BLaER1 treated with 17β-estradiol and CSF1 and Interleukin-3, amounts not matched to agents 10 nM and 100 nM (cell line): ENCODE data around the gene PHOSPHO1.

Source experiments
- H3K27ac ChIP-seq, 11 experiments: shearing (Covaris generic); formaldehyde crosslinking; 2 replicates each; pipeline ENCODE4 v1.8.1; 2022
- H3K27me3 ChIP-seq, 11 experiments: shearing (Covaris generic); formaldehyde crosslinking; 2 replicates each; pipeline ENCODE4 v1.8.1; 2022
- H3K36me3 ChIP-seq, 11 experiments: shearing (Covaris generic); formaldehyde crosslinking; 2 replicates each; pipeline ENCODE4 v1.8.1; 2022
- H3K4me1 ChIP-seq, 10 experiments: shearing (Covaris generic); formaldehyde crosslinking; 2 replicates each; pipeline ENCODE4 v1.8.1; 2022
- H3K4me2 ChIP-seq, 11 experiments: shearing (Covaris generic); formaldehyde crosslinking; 2 replicates each; pipeline ENCODE4 v1.8.1; 2022
- H3K4me3 ChIP-seq, 10 experiments: shearing (Covaris generic); formaldehyde crosslinking; 2 replicates each; pipeline ENCODE4 v1.8.1; 2022
- H3K9ac ChIP-seq, 11 experiments: shearing (Covaris generic); formaldehyde crosslinking; 2 replicates each; pipeline ENCODE4 v1.8.1; 2022
- H3K9me3 ChIP-seq, 11 experiments: shearing (Covaris generic); formaldehyde crosslinking; replicated peaks in 1 of 11; 2 replicates each; pipeline ENCODE4 v1.8.1; 2022
- H4K20me1 ChIP-seq, 11 experiments: shearing (Covaris generic); formaldehyde crosslinking; 2 replicates each; pipeline ENCODE4 v1.8.1; 2022
- Cebpa-rat ChIP-seq, 11 experiments: shearing (Covaris generic); IDR thresholded peaks; 2 replicates each; pipeline ENCODE4 v1.8.1; 2022

The PHOSPHO1 gene

GRCh38 chr17:49249292-49249794, 18.8 kb upstream of the PHOSPHO1 start:
- H3K4me2 ChIP-seq = peak overlapping the region; percentile 26 to 91 (median 76)
- no peaks in the 10 kb centered on the region for H3K27me3 ChIP-seq
- H3K9ac ChIP-seq = peak overlapping the region in 6 of 11 experiments; percentile 11 to 54 (median 39); a peak in 11 of 22 replicates
- no peaks in the 10 kb centered on the region for H4K20me1 ChIP-seq
- H3K27ac ChIP-seq = peak overlapping the region in 3 of 11 experiments; percentile 8 to 27 (median 16); a peak in 1 of 22 replicates
- no peak for TF ChIP-seq Cebpa-rat (IDR thresholded peaks at IDR 0.05)
- H3K4me3 ChIP-seq = peak overlapping the region in 3 of 10 experiments; percentile 9 to 42 (median 39); a peak in 6 of 20 replicates
- H3K4me1 ChIP-seq = peaks cover 8 to 68% (median 45%) of the 10 kb centered on the region in 10 experiments; a peak in 19 of 20 replicates
- H3K36me3 ChIP-seq = no peaks in the 10 kb centered on the region
- no peaks in the 10 kb centered on the region for H3K9me3 ChIP-seq

GRCh38 chr17:49247944-49248343, 17.4 kb upstream of the PHOSPHO1 start:
- no peak for TF ChIP-seq Cebpa-rat (IDR thresholded peaks at IDR 0.05)
- Histone ChIP-seq H3K36me3 (no peaks in the 10 kb centered on the region), H3K4me1 (peaks cover 8 to 59% (median 45%) of the 10 kb centered on the region in 10 experiments; a peak in 19 of 20 replicates), H3K27ac (no peak overlapping the region), H3K27me3 (no peaks in the 10 kb centered on the region), H4K20me1 (no peaks in the 10 kb centered on the region), H3K9ac (no peak overlapping the region), H3K4me3 (no peak overlapping the region), H3K4me2 (peak overlapping the region in 6 of 11 experiments; percentile 76 to 91 (median 84); a peak in 11 of 22 replicates), H3K9me3 (no peaks in the 10 kb centered on the region)

- H3K4me2 ChIP-seq = no peak overlapping the region
- TF ChIP-seq Cebpa-rat (IDR thresholded peaks at IDR 0.05) = no peak
- H3K4me1 ChIP-seq = peaks cover 8 to 29% (median 21%) of the 10 kb centered on the region in 10 experiments; a peak in 18 of 20 replicates
- no peak overlapping the region for H3K9ac ChIP-seq
- H3K9me3 ChIP-seq = no peaks in the 10 kb centered on the region
- H3K27me3 ChIP-seq = no peaks in the 10 kb centered on the region
- H3K27ac ChIP-seq = no peak overlapping the region
- H3K4me3 ChIP-seq = no peak overlapping the region
- H3K36me3 ChIP-seq = no peaks in the 10 kb centered on the region
- no peaks in the 10 kb centered on the region for H4K20me1 ChIP-seq
Observed at GRCh38 chr17:49244839-49245238, 14.3 kb upstream of the PHOSPHO1 start.

- Histone ChIP-seq H3K27ac (no peak overlapping the region), H3K36me3 (no peaks in the 10 kb centered on the region), H3K4me3 (no peak overlapping the region), H3K9ac (no peak overlapping the region), H3K4me1 (peaks cover 0 to 9% (median 2%) of the 10 kb centered on the region in 10 experiments; a peak in 11 of 20 replicates), H4K20me1 (no peaks in the 10 kb centered on the region), H3K27me3 (no peaks in the 10 kb centered on the region), H3K4me2 (no peak overlapping the region), H3K9me3 (no peaks in the 10 kb centered on the region)
- no peak for TF ChIP-seq Cebpa-rat (IDR thresholded peaks at IDR 0.05)
Observed at GRCh38 chr17:49242813-49243212, 12.2 kb upstream of the PHOSPHO1 start.

- H3K4me2 ChIP-seq = no peak overlapping the region
- peaks cover 0 to 3% (median 0%) of the 10 kb centered on the region in 10 experiments; a peak in 1 of 20 replicates for H3K4me1 ChIP-seq
- H3K27me3 ChIP-seq = no peaks in the 10 kb centered on the region
- H3K4me3 ChIP-seq = no peak overlapping the region
- H3K36me3 ChIP-seq = no peaks in the 10 kb centered on the region
- no peak for TF ChIP-seq Cebpa-rat (IDR thresholded peaks at IDR 0.05)
- no peaks in the 10 kb centered on the region for H4K20me1 ChIP-seq
- no peaks in the 10 kb centered on the region for H3K9me3 ChIP-seq
- H3K27ac ChIP-seq = no peak overlapping the region
- no peak overlapping the region for H3K9ac ChIP-seq
Observed at GRCh38 chr17:49241692-49242397, 11.3 kb upstream of the PHOSPHO1 start.

- Histone ChIP-seq H4K20me1 (no peaks in the 10 kb centered on the region), H3K36me3 (no peaks in the 10 kb centered on the region), H3K4me1 (0 out of 20 replicates have a peak, but pooled peaks cover 0 to 3% (median 0%) of the 10 kb centered on the region in 10 experiments), H3K9ac (no peak overlapping the region), H3K27me3 (no peaks in the 10 kb centered on the region), H3K4me3 (no peak overlapping the region), H3K9me3 (no peaks in the 10 kb centered on the region), H3K27ac (no peak overlapping the region), H3K4me2 (no peak overlapping the region)
- no peak for TF ChIP-seq Cebpa-rat (IDR thresholded peaks at IDR 0.05)
Observed at GRCh38 chr17:49241040-49241439, 10.5 kb upstream of the PHOSPHO1 start.

- H3K27me3 ChIP-seq = no peaks in the 10 kb centered on the region
- no peak for TF ChIP-seq Cebpa-rat (IDR thresholded peaks at IDR 0.05)
- no peaks in the 10 kb centered on the region for H3K9me3 ChIP-seq
- H3K36me3 ChIP-seq = no peaks in the 10 kb centered on the region
- no peak overlapping the region for H3K4me3 ChIP-seq
- H4K20me1 ChIP-seq = no peaks in the 10 kb centered on the region
- H3K27ac ChIP-seq = no peak overlapping the region
- no peak overlapping the region for H3K4me2 ChIP-seq
- H3K9ac ChIP-seq = no peak overlapping the region
- H3K4me1 ChIP-seq = peaks cover 0 to 7% (median under 1%) of the 10 kb centered on the region in 10 experiments; a peak in 9 of 20 replicates
Observed at GRCh38 chr17:49240619-49241018, 10.0 kb upstream of the PHOSPHO1 start.

- H3K9ac ChIP-seq = no peak overlapping the region
- H3K4me1 ChIP-seq = peaks cover 0 to 13% (median 3%) of the 10 kb centered on the region in 10 experiments; a peak in 10 of 20 replicates
- TF ChIP-seq Cebpa-rat (IDR thresholded peaks at IDR 0.05) = no peak
- H3K27ac ChIP-seq = no peak overlapping the region
- no peak overlapping the region for H3K4me3 ChIP-seq
- no peaks in the 10 kb centered on the region for H3K9me3 ChIP-seq
- no peaks in the 10 kb centered on the region for H3K36me3 ChIP-seq
- H4K20me1 ChIP-seq = no peaks in the 10 kb centered on the region
- H3K4me2 ChIP-seq = no peak overlapping the region
- H3K27me3 ChIP-seq = no peaks in the 10 kb centered on the region
Observed at GRCh38 chr17:49239963-49240362, 9.4 kb upstream of the PHOSPHO1 start.

- TF ChIP-seq Cebpa-rat (IDR thresholded peaks at IDR 0.05) = no peak
Observed at GRCh38 chr17:49235896-49236295, 5.3 kb upstream of the PHOSPHO1 start.

More at GRCh38 chr17:49235896-49236295, 5.3 kb upstream of the PHOSPHO1 start:
- Histone ChIP-seq H4K20me1 (no peaks in the 10 kb centered on the region), H3K9ac (no peak overlapping the region), H3K27ac (peak overlapping the region in 1 of 11 experiments; percentile 21; a peak in 2 of 22 replicates), H3K9me3 (no peaks in the 10 kb centered on the region), H3K4me2 (peak overlapping the region in 4 of 11 experiments; percentile 15 to 55 (median 26); a peak in 5 of 22 replicates), H3K4me1 (peaks cover 4 to 24% (median 8%) of the 10 kb centered on the region in 10 experiments; a peak in 16 of 20 replicates), H3K27me3 (peaks cover 10 to 13% (median 12%) of the 10 kb centered on the region in 11 experiments), H3K36me3 (no peaks in the 10 kb centered on the region), H3K4me3 (no peak overlapping the region)
